GM12878 (cell line): ENCODE data around the gene SCN7A. TPM values are rescaled to one million over a fixed set of nuclear protein-coding genes. Genes with fewer than 3 reads are reported as not detected.

Experiments
- ATAC-seq: fragments of 200-7000 bp; cut with Tn5 transposase; 3 replicates; pipeline ENCODE4 v1.9.1; 2020; ENCODE audit warnings: mild to moderate bottlenecking, moderate library complexity
- BruUV-seq: library from RNA; stranded (reverse); fragments of 400-500 nt; replicated peaks from 2 replicates; lab custom pipeline; 2021; lab: Mats Ljungman, UMichigan
- CTCF ChIA-PET: fragments of 300-600 bp; sonication (Branson Sonifier 250); formaldehyde crosslinking; extraction: SDS; loops from one replicate; lab custom pipeline; 2021; ENCODE audit warnings: inconsistent platforms; lab: Yijun Ruan, JAX
- POLR2A ChIA-PET: fragments of 350-600 bp; formaldehyde crosslinking; extraction: SDS; loops from one replicate; lab custom pipeline; 2021; ENCODE audit warnings: inconsistent platforms; lab: Charles Lee
- RAD21 ChIA-PET: fragments of 300-600 bp; sonication (Branson Sonifier 250); formaldehyde crosslinking; loops from one replicate; lab custom pipeline; 2023; ENCODE audit warnings: antibody characterized with exemption; ENCODE audit not compliant: unreplicated experiment; lab: Charles Lee
- SMC1A ChIA-PET: fragments of 300-600 bp; sonication (Branson Sonifier 250); formaldehyde crosslinking; loops from one replicate; lab custom pipeline; 2023; ENCODE audit not compliant: unreplicated experiment, uncharacterized antibody; lab: Charles Lee
- DNase-seq: peaks from one replicate; pipeline ENCODE4 v3.0.0-alpha.2; 2011; ENCODE audit warnings: low read depth, low spot score
- FAIRE-seq: peaks from 3 replicates; lab custom pipeline; 2011; peaks lifted over from hg19 to GRCh38; lab: Jason Lieb, UNC
- H2AFZ ChIP-seq: 2 replicates; pipeline ENCODE4 v1.6.0; 2011; ENCODE audit warnings: low read depth, low read length, control low read depth; ENCODE audit not compliant: control insufficient read depth
- H3K27ac ChIP-seq: 2 replicates; pipeline ENCODE4 v1.5.1; 2011; ENCODE audit warnings: control low read depth; ENCODE audit not compliant: control insufficient read depth, insufficient read depth
- H3K27me3 ChIP-seq, 2 experiments: replicated peaks in 1 of 2; 2 replicates each; pipeline versions ENCODE4 v1.6.0 to v1.6.1; 2011; ENCODE audit warnings: low read length in 1 of 2; ENCODE audit not compliant: control insufficient read depth in 2 of 2, insufficient read depth in 2 of 2
- H3K36me3 ChIP-seq, 2 experiments: 2 replicates each; pipeline ENCODE4 v1.5.1; 2011; ENCODE audit warnings: low read length in 1 of 2; ENCODE audit not compliant: control insufficient read depth in 2 of 2, insufficient read depth in 2 of 2
- H3K4me1 ChIP-seq: 2 replicates; pipeline ENCODE4 v1.6.1; 2011; ENCODE audit warnings: mild to moderate bottlenecking, low read length, moderate library complexity, mixed read lengths; ENCODE audit not compliant: control insufficient read depth, insufficient read depth
- H3K4me2 ChIP-seq: 2 replicates; pipeline ENCODE4 v1.6.0; 2011; ENCODE audit warnings: control low read depth; ENCODE audit not compliant: control insufficient read depth, insufficient read depth
- H3K4me3 ChIP-seq: fragments of 200-600 bp; sonication (generic); 2 replicates; pipeline ENCODE4 v1.5.1; 2016
- H3K79me2 ChIP-seq: 2 replicates; pipeline ENCODE4 v1.6.0; 2011; ENCODE audit warnings: low read length; ENCODE audit not compliant: control insufficient read depth, insufficient read depth
- H3K9ac ChIP-seq: 2 replicates; pipeline ENCODE4 v1.8.0; 2011; ENCODE audit warnings: low read length, control low read depth, mixed read lengths; ENCODE audit not compliant: control insufficient read depth, insufficient read depth
- H3K9me3 ChIP-seq: replicated peaks from 3 replicates; pipeline ENCODE4 v1.5.1; 2011; ENCODE audit warnings: mild to moderate bottlenecking, low read length; ENCODE audit not compliant: control insufficient read depth, insufficient read depth
- H4K20me1 ChIP-seq: 2 replicates; pipeline ENCODE4 v1.6.0; 2011; ENCODE audit not compliant: control insufficient read depth, insufficient read depth
- ATF7 ChIP-seq: fragments of 450-650 bp; IDR thresholded peaks from 2 replicates; pipeline ENCODE4 v1.6.1; 2016; ENCODE audit warnings: low read depth, mild to moderate bottlenecking
- BCL11A ChIP-seq: IDR thresholded peaks from 2 replicates; pipeline ENCODE4 v1.6.1; 2011; ENCODE audit warnings: low read depth, low read length
- CREM ChIP-seq: IDR thresholded peaks from 2 replicates; pipeline ENCODE4 v1.6.1; 2014; ENCODE audit warnings: antibody characterized with exemption, low read depth
- DPF2 ChIP-seq: fragments of 450-650 bp; IDR thresholded peaks from 2 replicates; pipeline ENCODE4 v1.6.1; 2017; ENCODE audit warnings: mild to moderate bottlenecking
- FOXM1 ChIP-seq: IDR thresholded peaks from 2 replicates; pipeline ENCODE4 v1.6.1; 2012; ENCODE audit warnings: low read depth, mild to moderate bottlenecking, inconsistent platforms, low read length, moderate library complexity
- JUND ChIP-seq: IDR thresholded peaks from 2 replicates; pipeline ENCODE4 v1.6.1; 2012; ENCODE audit warnings: low read depth, mild to moderate bottlenecking, low read length, improper control_type of control experiment, moderate library complexity
- MEF2B ChIP-seq: fragments of 450-650 bp; IDR thresholded peaks from 2 replicates; pipeline ENCODE4 v1.6.1; 2018; ENCODE audit warnings: mild to moderate bottlenecking, moderate library complexity; ENCODE audit not compliant: partially characterized antibody, poor library complexity, severe bottlenecking
- NFXL1 ChIP-seq: fragments of 450-650 bp; IDR thresholded peaks from 2 replicates; pipeline ENCODE4 v1.6.1; 2017; ENCODE audit warnings: antibody characterized with exemption, mild to moderate bottlenecking, borderline replicate concordance
- NRF1 ChIP-seq: conservative IDR thresholded peaks from 2 replicates; pipeline ENCODE4 v1.6.1; 2011; ENCODE audit warnings: mild to moderate bottlenecking, low read depth, low read length, improper control_type of control experiment
- RAD21 ChIP-seq: IDR thresholded peaks from 2 replicates; pipeline ENCODE4 v1.6.1; 2011; ENCODE audit warnings: mild to moderate bottlenecking, low read depth, low read length, moderate library complexity; ENCODE audit not compliant: insufficient read depth
- SIN3A ChIP-seq: IDR thresholded peaks from 2 replicates; pipeline ENCODE4 v1.6.1; 2012; ENCODE audit warnings: low read depth, low read length, improper control_type of control experiment
- SP1 ChIP-seq: IDR thresholded peaks from one replicate; pipeline ENCODE4 v1.6.1; 2011; ENCODE audit warnings: low read depth, low read length
- WRNIP1 ChIP-seq: IDR thresholded peaks from 2 replicates; pipeline ENCODE4 v1.6.1; 2011; ENCODE audit warnings: low read depth, low read length, improper control_type of control experiment, borderline replicate concordance
- ZNF207 ChIP-seq: fragments of 450-650 bp; IDR thresholded peaks from 2 replicates; pipeline ENCODE4 v1.6.1; 2014; ENCODE audit warnings: antibody characterized with exemption, mild to moderate bottlenecking, borderline replicate concordance
- WGBS: methylation state at CpG from one replicate; pipeline ENCODE4 v1.1.6; 2016; ENCODE audit warnings: low lambda C conversion rate; ENCODE audit not compliant: insufficient replicate concordance, insufficient coverage; ENCODE audit errors: missing lambda C conversion rate; 5-methylcytosine and 5-hydroxymethylcytosine counted together
- in situ Hi-C: fragments of 300-500 bp; cut with MboI; formaldehyde crosslinking; loops from 9 replicates; pipeline ENCODE4 v1.14.3; 2018; ENCODE audit warnings: mixed read lengths
- intact Hi-C: fragments of 100-400 bp; cut with micrococcal nuclease; formaldehyde crosslinking; loops from one replicate; pipeline ENCODE4 v1.14.2; 2022; ENCODE audit not compliant: unreplicated experiment
- polyA plus RNA-seq, 11 experiments: library from polyadenylated mRNA; depleted of rRNA in 4 of 11; unstranded in 6 of 11; stranded (reverse) in 5 of 11; fragments of >200 nt; fragmentation: Nextera tagmentation in 4 of 11; fragmentation: Illumina TruSeq in 1 of 11; extraction: Ambion mirVana in 4 of 11; extraction: Trizol in 1 of 11; gene quantifications; 1 replicate in 1 of 11; 2 replicates in 10 of 11; pipeline versions ENCODE4 v1.2.1 to v1.2.3, GENCODE V29; 2011 to 2016; ENCODE audit warnings: inconsistent platforms in 2 of 11, missing spikeins in 2 of 11, low read depth in 1 of 11
- total RNA-seq, 4 experiments: library from RNA; depleted of rRNA in 3 of 4; stranded (reverse); fragments of >200 nt in 3 of 4; fragmentation: Illumina TruSeq in 1 of 4; extraction: Trizol in 1 of 4; gene quantifications; 2 replicates each; pipeline versions ENCODE4 v1.2.1 to v1.2.3, GENCODE V29; 2013 to 2021
- TF ChIP-seq, protein P1 (sequence below): IDR thresholded peaks from 2 replicates; pipeline ENCODE4 v1.6.1; 2012; ENCODE audit warnings: low read depth, low read length, improper control_type of control experiment
- TF ChIP-seq, protein P2 (sequence below): fragments of 450-650 bp; IDR thresholded peaks from 2 replicates; pipeline ENCODE4 v1.6.1; 2018; ENCODE audit warnings: borderline replicate concordance, mild to moderate bottlenecking; ENCODE audit not compliant: partially characterized antibody

SCN7A gene
- total and polyA plus RNA-seq, 10 of the 15 experiments (the other 5 are each of a cell fraction or from before 2014, with no cell fraction given), result 0.05 TPM; not detected in 9

DNA sequence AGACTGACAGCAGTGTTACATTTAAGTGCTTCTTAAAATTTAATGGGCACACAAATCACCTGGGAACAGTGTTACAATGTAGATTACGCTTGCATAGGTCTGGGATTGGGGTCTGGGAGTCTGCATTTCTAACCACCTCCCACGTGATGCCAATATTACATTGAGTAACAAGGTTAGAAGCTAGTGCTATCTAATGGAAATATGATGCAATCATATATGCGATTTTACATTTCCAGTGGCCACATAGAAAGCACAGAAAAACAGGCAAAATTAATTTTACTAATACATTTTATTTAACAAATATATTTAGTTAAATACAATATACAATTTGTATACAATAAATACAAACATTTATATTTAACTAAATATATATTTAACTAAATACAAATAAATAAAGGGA, 53.7 kb downstream of the SCN7A start (continued):
- TF ChIP-seq, protein P1, sequence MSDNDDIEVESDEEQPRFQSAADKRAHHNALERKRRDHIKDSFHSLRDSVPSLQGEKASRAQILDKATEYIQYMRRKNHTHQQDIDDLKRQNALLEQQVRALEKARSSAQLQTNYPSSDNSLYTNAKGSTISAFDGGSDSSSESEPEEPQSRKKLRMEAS, result no peak
- no peak for TF ChIP-seq FOXM1
- TF ChIP-seq, all 136 proteins: peak for 0

DNA sequence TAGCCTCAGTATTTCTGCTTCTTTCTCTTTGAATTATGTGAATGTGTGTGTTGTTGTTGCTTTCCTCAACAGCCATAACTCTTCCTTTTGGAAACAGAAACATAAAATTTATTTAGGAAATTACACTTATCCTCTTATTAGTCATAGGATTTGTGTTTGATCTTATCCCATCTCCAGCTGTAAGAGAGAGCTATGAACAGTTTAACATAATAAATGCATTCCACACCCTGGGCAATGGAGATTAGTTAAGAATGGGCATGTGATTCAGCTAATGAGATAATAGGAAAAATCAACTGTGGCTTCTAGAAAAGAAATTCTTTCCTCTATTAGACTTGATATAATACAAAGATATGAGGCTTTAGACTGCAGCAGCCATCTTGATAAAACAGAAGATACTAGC, 55.0 kb downstream of the SCN7A start:
- Histone ChIP-seq H3K27ac (no peak overlapping the region), H2AFZ (no peak overlapping the region), H3K9me3 (no peaks in the 10 kb centered on the region), H4K20me1 (no peaks in the 10 kb centered on the region), H3K27me3 (no peaks in the 10 kb centered on the region), H3K4me2 (no peak overlapping the region), H3K79me2 (no peaks in the 10 kb centered on the region), H3K4me1 (no peaks in the 10 kb centered on the region), H3K4me3 (no peak overlapping the region), H3K36me3 (no peaks in the 10 kb centered on the region), H3K9ac (no peak overlapping the region)
- no TSS peak for BruUV-seq
- ChIA-PET RAD21 (no interaction called here), SMC1A (no interaction called here), CTCF (no interaction called here), POLR2A (no interaction called here)
- in situ Hi-C loops, result no loop called here
- TF ChIP-seq MEF2B (no peak), CREM (no peak)
- DNase-seq (no peak), ATAC-seq (no peak), FAIRE-seq (no peak)
- intact Hi-C loops, result no loop called here

DNA sequence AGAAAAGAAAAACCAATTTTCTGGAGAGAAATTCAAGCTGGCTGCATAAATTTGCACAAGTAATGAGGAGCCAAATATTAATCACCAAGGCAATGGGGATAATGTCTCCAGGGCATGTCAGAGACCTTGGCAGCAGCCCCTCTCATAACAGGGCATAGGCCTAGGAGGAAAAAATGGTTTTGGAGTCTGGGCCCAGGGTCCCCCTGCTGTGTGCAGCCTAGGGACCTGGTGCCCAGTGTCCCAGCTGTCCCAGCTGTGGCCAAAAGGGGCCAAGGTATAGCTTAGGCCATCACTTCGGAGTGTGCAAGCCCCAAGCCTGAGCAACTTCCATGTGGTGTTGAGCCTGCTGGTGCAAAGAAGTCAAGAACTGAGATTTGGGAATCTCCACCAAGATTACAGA, 57.1 kb downstream of the SCN7A start:
- Histone ChIP-seq H3K4me1 (no peaks in the 10 kb centered on the region), H3K4me2 (no peak overlapping the region), H3K27ac (no peak overlapping the region), H3K27me3 (no peaks in the 10 kb centered on the region), H2AFZ (no peak overlapping the region), H3K9ac (no peak overlapping the region), H3K79me2 (no peaks in the 10 kb centered on the region), H3K4me3 (no peak overlapping the region), H4K20me1 (no peaks in the 10 kb centered on the region), H3K36me3 (no peaks in the 10 kb centered on the region), H3K9me3 (no peaks in the 10 kb centered on the region)
- ATAC-seq (no peak), FAIRE-seq (no peak), DNase-seq (no peak)
- POLR2A ChIA-PET, result no interaction called here
- SMC1A ChIA-PET, result no interaction called here
- BruUV-seq, result no TSS peak
- intact Hi-C loops, result no loop called here
- in situ Hi-C loops, result no loop called here
- CTCF ChIA-PET, result no interaction called here
- WGBS, result 0% methylated on average over 1 of the region's 1 CpG
- RAD21 ChIA-PET, result no interaction called here
- no peak for TF ChIP-seq WRNIP1
- TF ChIP-seq SP1, result no peak
- no peak for TF ChIP-seq RAD21
- TF ChIP-seq, protein P2, sequence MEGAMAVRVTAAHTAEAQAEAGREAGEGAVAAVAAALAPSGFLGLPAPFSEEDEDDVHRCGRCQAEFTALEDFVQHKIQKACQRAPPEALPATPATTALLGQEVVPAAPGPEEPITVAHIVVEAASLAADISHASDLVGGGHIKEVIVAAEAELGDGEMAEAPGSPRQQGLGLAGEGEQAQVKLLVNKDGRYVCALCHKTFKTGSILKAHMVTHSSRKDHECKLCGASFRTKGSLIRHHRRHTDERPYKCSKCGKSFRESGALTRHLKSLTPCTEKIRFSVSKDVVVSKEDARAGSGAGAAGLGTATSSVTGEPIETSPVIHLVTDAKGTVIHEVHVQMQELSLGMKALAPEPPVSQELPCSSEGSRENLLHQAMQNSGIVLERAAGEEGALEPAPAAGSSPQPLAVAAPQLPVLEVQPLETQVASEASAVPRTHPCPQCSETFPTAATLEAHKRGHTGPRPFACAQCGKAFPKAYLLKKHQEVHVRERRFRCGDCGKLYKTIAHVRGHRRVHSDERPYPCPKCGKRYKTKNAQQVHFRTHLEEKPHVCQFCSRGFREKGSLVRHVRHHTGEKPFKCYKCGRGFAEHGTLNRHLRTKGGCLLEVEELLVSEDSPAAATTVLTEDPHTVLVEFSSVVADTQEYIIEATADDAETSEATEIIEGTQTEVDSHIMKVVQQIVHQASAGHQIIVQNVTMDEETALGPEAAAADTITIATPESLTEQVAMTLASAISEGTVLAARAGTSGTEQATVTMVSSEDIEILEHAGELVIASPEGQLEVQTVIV, result no peak
- no peak for TF ChIP-seq JUND
- no peak for TF ChIP-seq NRF1
- no peak for TF ChIP-seq DPF2
- no peak for TF ChIP-seq ATF7
- no peak for TF ChIP-seq ZNF207
- TF ChIP-seq BCL11A, result no peak
- TF ChIP-seq NFXL1, result no peak
- TF ChIP-seq SIN3A, result no peak
